ENCODE data around the gene FBXL3.

DNA sequence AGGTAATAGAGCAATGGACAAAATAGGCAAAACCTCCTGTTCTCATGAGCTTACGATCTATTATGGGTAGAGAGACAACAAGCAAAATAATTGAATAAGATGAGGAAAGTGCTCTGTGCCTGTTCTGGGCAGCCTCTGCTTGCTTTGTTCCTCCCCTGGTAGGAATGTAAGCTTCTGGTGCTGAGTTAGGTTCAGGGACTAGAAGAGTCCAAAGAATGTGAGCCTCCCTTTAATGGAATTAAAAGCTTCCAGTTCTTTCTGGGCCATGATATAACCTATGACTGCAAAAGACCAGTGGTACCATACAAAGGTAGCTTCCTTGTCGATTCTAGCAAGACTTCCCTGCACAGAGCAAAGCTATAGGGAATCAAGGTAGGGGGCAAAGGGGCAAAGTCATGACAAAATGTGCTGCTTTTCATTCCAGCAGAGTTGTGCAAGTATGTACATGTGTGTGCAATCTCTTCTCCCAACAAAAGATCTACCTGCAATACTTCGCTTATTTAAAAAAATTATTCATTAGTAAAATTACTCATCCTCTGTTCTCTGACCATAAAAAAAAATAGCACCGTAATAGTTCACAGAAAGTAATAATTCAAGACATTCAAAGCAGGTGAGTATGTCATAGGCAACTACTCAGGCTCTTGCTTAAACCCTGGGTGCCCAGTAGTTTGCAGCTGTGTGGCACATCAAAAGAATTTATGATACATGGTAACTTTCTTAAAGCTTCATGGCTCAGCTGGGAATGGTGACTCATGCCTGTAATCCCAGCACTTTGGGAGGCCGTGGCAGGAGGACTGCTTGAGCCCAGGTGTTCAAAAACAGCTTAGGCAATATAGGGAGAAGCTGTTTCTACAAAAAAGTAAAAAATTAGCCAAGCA lies 57.2 kb downstream of the FBXL3 start:
- TF ChIP-seq, protein P1, sequence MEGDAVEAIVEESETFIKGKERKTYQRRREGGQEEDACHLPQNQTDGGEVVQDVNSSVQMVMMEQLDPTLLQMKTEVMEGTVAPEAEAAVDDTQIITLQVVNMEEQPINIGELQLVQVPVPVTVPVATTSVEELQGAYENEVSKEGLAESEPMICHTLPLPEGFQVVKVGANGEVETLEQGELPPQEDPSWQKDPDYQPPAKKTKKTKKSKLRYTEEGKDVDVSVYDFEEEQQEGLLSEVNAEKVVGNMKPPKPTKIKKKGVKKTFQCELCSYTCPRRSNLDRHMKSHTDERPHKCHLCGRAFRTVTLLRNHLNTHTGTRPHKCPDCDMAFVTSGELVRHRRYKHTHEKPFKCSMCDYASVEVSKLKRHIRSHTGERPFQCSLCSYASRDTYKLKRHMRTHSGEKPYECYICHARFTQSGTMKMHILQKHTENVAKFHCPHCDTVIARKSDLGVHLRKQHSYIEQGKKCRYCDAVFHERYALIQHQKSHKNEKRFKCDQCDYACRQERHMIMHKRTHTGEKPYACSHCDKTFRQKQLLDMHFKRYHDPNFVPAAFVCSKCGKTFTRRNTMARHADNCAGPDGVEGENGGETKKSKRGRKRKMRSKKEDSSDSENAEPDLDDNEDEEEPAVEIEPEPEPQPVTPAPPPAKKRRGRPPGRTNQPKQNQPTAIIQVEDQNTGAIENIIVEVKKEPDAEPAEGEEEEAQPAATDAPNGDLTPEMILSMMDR (IDR thresholded peaks at IDR 0.05; ENCODE audit: low read length) = no peak
- TF ChIP-seq EZH2 (optimal IDR thresholded peaks at IDR 0.05; ENCODE audit: low read depth, low read length) = no peak
- TF ChIP-seq EZH2phosphoT487 (IDR thresholded peaks at IDR 0.05; ENCODE audit: low read length) = no peak

Measured in MM.1S (cell line).